K562 (cell line): ENCODE data around the gene USH2A. TPM values are rescaled to one million over a fixed set of nuclear protein-coding genes. Genes with fewer than 3 reads are reported as not detected.

Experiments
- ATAC-seq: fragments of 200-7000 bp; cut with Tn5 transposase; 3 replicates; pipeline ENCODE4 v1.9.1; 2020; ENCODE audit warnings: moderate library complexity
- BruUV-seq: library from RNA; stranded (reverse); fragments of 400-500 nt; replicated peaks from 2 replicates; lab custom pipeline; 2021; lab: Mats Ljungman, UMichigan
- CTCF ChIA-PET: fragments of 300-600 bp; formaldehyde crosslinking; extraction: SDS; loops from one replicate; lab custom pipeline; 2021; ENCODE audit warnings: low intra/inter-chr PET ratio; lab: Yijun Ruan, JAX
- POLR2A ChIA-PET: fragments of 300-600, 350-650 bp; sonication (Branson Sonifier 250); formaldehyde crosslinking; extraction: SDS; loops from one replicate; lab custom pipeline; 2021; ENCODE audit warnings: antibody characterized with exemption, inconsistent platforms; lab: Yijun Ruan, JAX
- DNase-seq, 4 experiments: peaks; one replicate each; pipeline versions ENCODE4 v3.0.0 to v3.0.0-alpha.2; 2011 to 2018; ENCODE audit warnings: low spot score in 3 of 4, mixed read lengths in 3 of 4; ENCODE audit errors: extremely low read depth in 1 of 4
- FAIRE-seq: peaks from 2 replicates; lab custom pipeline; 2011; peaks lifted over from hg19 to GRCh38; lab: Jason Lieb, UNC
- H2AFZ ChIP-seq: 2 replicates; pipeline ENCODE4 v1.6.0; 2011; ENCODE audit warnings: low read depth, low read length, control low read depth, inconsistent platforms
- H3K27ac ChIP-seq: fragments of 200-600 bp; 3 replicates; pipeline ENCODE4 v1.8.0; 2011; ENCODE audit warnings: low read depth, mild to moderate bottlenecking, control low read depth, inconsistent platforms, low read length, moderate library complexity, mixed read lengths; ENCODE audit errors: extremely low read depth
- H3K27me3 ChIP-seq, 2 experiments: fragments of 300-600 bp in 1 of 2; 2 replicates in 1 of 2; 3 replicates in 1 of 2; pipeline versions ENCODE4 v1.6.0 to v1.8.0; 2011; ENCODE audit warnings: inconsistent platforms in 2 of 2, low read length in 2 of 2, mild to moderate bottlenecking in 1 of 2, mixed read lengths in 1 of 2, moderate library complexity in 1 of 2; ENCODE audit not compliant: control insufficient read depth in 2 of 2, insufficient read depth in 2 of 2
- H3K36me3 ChIP-seq: fragments of 300-600 bp; 3 replicates; pipeline ENCODE4 v1.8.0; 2011; ENCODE audit warnings: mild to moderate bottlenecking, low read length, inconsistent platforms; ENCODE audit not compliant: control insufficient read depth, insufficient read depth
- H3K4me1 ChIP-seq, 2 experiments: fragments of 200-600 bp in 1 of 2; replicated peaks in 1 of 2; 2 replicates in 1 of 2; 3 replicates in 1 of 2; pipeline versions ENCODE4 v1.5.1 to v1.8.0; 2011; ENCODE audit warnings: inconsistent platforms in 2 of 2, low read length in 2 of 2, mild to moderate bottlenecking in 1 of 2, mixed read lengths in 1 of 2, moderate library complexity in 1 of 2; ENCODE audit not compliant: control insufficient read depth in 2 of 2, insufficient read depth in 2 of 2
- H3K4me2 ChIP-seq: 2 replicates; pipeline ENCODE4 v1.6.1; 2011; ENCODE audit warnings: low read length, control low read depth, inconsistent platforms, mixed read lengths; ENCODE audit not compliant: insufficient read depth
- H3K4me3 ChIP-seq: fragments of 200-600 bp; sonication (generic), shearing (Covaris generic); 2 replicates; pipeline ENCODE4 v1.5.1; 2016; ENCODE audit warnings: control low read depth, inconsistent platforms
- H3K79me2 ChIP-seq: fragments of 200-600 bp; 3 replicates; pipeline ENCODE4 v1.8.0; 2011; ENCODE audit warnings: low read length, inconsistent platforms; ENCODE audit not compliant: control insufficient read depth, insufficient read depth
- H3K9ac ChIP-seq, 2 experiments: 2 replicates each; pipeline versions ENCODE4 v1.6.0 to v1.6.1; 2011; ENCODE audit warnings: low read depth in 2 of 2, low read length in 2 of 2, control low read depth in 1 of 2, inconsistent platforms in 1 of 2, mild to moderate bottlenecking in 1 of 2, mixed read lengths in 1 of 2; ENCODE audit not compliant: insufficient read depth in 1 of 2
- H3K9me1 ChIP-seq: one replicate; pipeline ENCODE4 v1.6.0; 2011; ENCODE audit warnings: inconsistent platforms, mild to moderate bottlenecking, low read length, moderate library complexity; ENCODE audit not compliant: control insufficient read depth, insufficient read depth
- H3K9me3 ChIP-seq: replicated peaks from 2 replicates; pipeline ENCODE4 v1.5.1; 2011; ENCODE audit warnings: low read depth, low read length, inconsistent platforms; ENCODE audit not compliant: control insufficient read depth, insufficient read depth
- H4K20me1 ChIP-seq: replicated peaks from 2 replicates; pipeline ENCODE4 v1.6.1; 2011; ENCODE audit warnings: low read length, inconsistent platforms, mixed read lengths; ENCODE audit not compliant: control insufficient read depth, insufficient read depth
- CREB5 ChIP-seq: fragments of 250-450 bp; sonication (Bioruptor Pico); IDR thresholded peaks from 2 replicates; pipeline ENCODE4 v1.5.0; 2020; ENCODE audit warnings: mild to moderate bottlenecking
- CXXC5 ChIP-seq: fragments of 250-450 bp; sonication (Bioruptor Pico); IDR thresholded peaks from 2 replicates; pipeline ENCODE4 v1.8.0; 2022; ENCODE audit warnings: inconsistent platforms, mild to moderate bottlenecking, moderate library complexity
- EGR1 ChIP-seq: fragments of 450-650 bp; conservative IDR thresholded peaks from 2 replicates; pipeline ENCODE4 v1.6.1; 2017; ENCODE audit warnings: mild to moderate bottlenecking
- FOXA3 ChIP-seq, 2 experiments: fragments of 450-650 bp in 1 of 2; sonication (generic) in 1 of 2; formaldehyde crosslinking; IDR thresholded peaks in 1 of 2; conservative IDR thresholded peaks in 1 of 2; 2 replicates each; pipeline versions ENCODE4 v1.4.0 to v1.8.0; 2020 to 2022; ENCODE audit warnings: mild to moderate bottlenecking in 2 of 2, missing genetic modification reagents in 1 of 2
- ILK ChIP-seq: fragments of 450-650 bp; IDR thresholded peaks from 2 replicates; pipeline ENCODE4 v1.6.1; 2016; ENCODE audit warnings: missing genetic modification characterization, low read depth, mild to moderate bottlenecking, missing compliant biosample characterization, moderate library complexity, borderline replicate concordance
- IRF2 ChIP-seq: sonication (generic); formaldehyde crosslinking; IDR thresholded peaks from 2 replicates; pipeline ENCODE4 v1.8.1; 2022; ENCODE audit warnings: mild to moderate bottlenecking, missing genetic modification reagents
- MTA1 ChIP-seq: fragments of 450-650 bp; IDR thresholded peaks from 2 replicates; pipeline ENCODE4 v1.6.1; 2017; ENCODE audit warnings: borderline replicate concordance
- POLR2A ChIP-seq: fragments of 450-650 bp; conservative IDR thresholded peaks from 2 replicates; pipeline ENCODE4 v1.6.1; 2016
- SRF ChIP-seq, 2 experiments: fragments of 250-450, 450-650 bp in 1 of 2; sonication (Bioruptor Pico) in 1 of 2; sonication (generic) in 1 of 2; formaldehyde crosslinking; IDR thresholded peaks; 2 replicates each; pipeline versions ENCODE4 v1.5.0 to v1.5.1; 2020 to 2022; ENCODE audit warnings: mild to moderate bottlenecking in 1 of 2, missing genetic modification reagents in 1 of 2
- TCF3 ChIP-seq: sonication (generic); formaldehyde crosslinking; IDR thresholded peaks from 2 replicates; pipeline ENCODE4 v1.4.0; 2020; ENCODE audit warnings: mild to moderate bottlenecking, missing genetic modification reagents
- ZNF263 ChIP-seq: sonication (generic); formaldehyde crosslinking; IDR thresholded peaks from 2 replicates; pipeline ENCODE4 v1.8.0; 2022; ENCODE audit warnings: mild to moderate bottlenecking, missing genetic modification reagents, borderline replicate concordance
- ZNF79 ChIP-seq: fragments of 250-450 bp; sonication (Bioruptor Pico); IDR thresholded peaks from 2 replicates; pipeline ENCODE4 v1.4.0; 2020; ENCODE audit warnings: low read depth, mild to moderate bottlenecking, moderate library complexity
- WGBS: fragments of 100-300 bp; shearing (Covaris generic); methylation state at CpG from one replicate; pipeline ENCODE4 v1.1.6; 2016; ENCODE audit warnings: low coverage, mixed read lengths; ENCODE audit not compliant: insufficient coverage; ENCODE audit errors: missing lambda C conversion rate; 5-methylcytosine and 5-hydroxymethylcytosine counted together
- in situ Hi-C: fragments of 300-500 bp; cut with MboI; formaldehyde crosslinking; loops from 4 replicates; pipeline ENCODE4 v1.15.0; 2018; ENCODE audit warnings: inconsistent platforms, mixed read lengths
- intact Hi-C: fragments of 100-400 bp; cut with micrococcal nuclease; formaldehyde crosslinking; loops from 2 replicates; pipeline ENCODE4 v1.14.2; 2022
- polyA plus RNA-seq, 8 experiments: library from polyadenylated mRNA; depleted of rRNA in 4 of 8; stranded (reverse) in 5 of 8; unstranded in 3 of 8; fragments of >200 nt; fragmentation: Nextera tagmentation in 2 of 8; fragmentation: Illumina TruSeq in 1 of 8; extraction: Ambion mirVana in 2 of 8; extraction: Trizol in 1 of 8; gene quantifications; 2 replicates each; pipeline versions ENCODE4 v1.2.1 to v1.2.3, GENCODE V29; 2011 to 2014; ENCODE audit warnings: inconsistent platforms in 1 of 8, missing spikeins in 1 of 8
- total RNA-seq, 7 experiments: library from RNA; depleted of rRNA in 6 of 7; stranded (reverse); fragments of >200 nt in 6 of 7; fragmentation: Illumina TruSeq in 2 of 7; extraction: Trizol in 2 of 7; gene quantifications; 2 replicates each; pipeline versions ENCODE4 v1.2.1 to v1.2.3, GENCODE V29; 2011 to 2021; ENCODE audit warnings: low replicate concordance in 1 of 7

USH2A gene
- total and polyA plus RNA-seq, 9 of the 15 experiments (the other 6 are each of a cell fraction or from before 2014, with no cell fraction given), result under 0.01 TPM; not detected in 7

- no peaks in the 10 kb centered on the region for H3K27me3 ChIP-seq
- H3K9me3 ChIP-seq, result no peaks in the 10 kb centered on the region
- intact Hi-C loops (no loop called here), in situ Hi-C loops (no loop called here)
- H4K20me1 ChIP-seq, result no peaks in the 10 kb centered on the region
- ATAC-seq, result no peak
- no peaks in the 10 kb centered on the region for H3K79me2 ChIP-seq
- TF ChIP-seq TCF3 (CRISPR knock-in tag), result no peak
- no peak for TF ChIP-seq FOXA3 (CRISPR knock-in tag; conservative IDR thresholded peaks at IDR 0.05 in 1 of 2, IDR thresholded peaks at IDR 0.05 in 1 of 2)
- no peak for TF ChIP-seq ILK (tag)
- no peak for TF ChIP-seq ZNF79
- no peak for TF ChIP-seq ZNF263
- TF ChIP-seq IRF2, result no peak
- no peak for TF ChIP-seq POLR2A
- no peak for TF ChIP-seq CREB5 (CRISPR knock-in tag)
- no peak for TF ChIP-seq SRF (CRISPR knock-in tag; IDR thresholded peaks at IDR 0.05)
- no peak for TF ChIP-seq MTA1
- no peak for TF ChIP-seq EGR1
- no peak for TF ChIP-seq CXXC5 (CRISPR knock-in tag)
- no peak overlapping the region for H3K9ac ChIP-seq
- CTCF ChIA-PET, result no interaction called here
- no peak for DNase-seq
- H3K9me1 ChIP-seq, result no peaks in the 10 kb centered on the region
- POLR2A ChIA-PET, result no interaction called here
- FAIRE-seq, result no peak
- WGBS, result 0% methylated on average over 4 of the region's 4 CpGs
- no peak overlapping the region for H3K4me3 ChIP-seq
- no peaks in the 10 kb centered on the region for H3K4me1 ChIP-seq
- no peak overlapping the region for H2AFZ ChIP-seq
- no peak overlapping the region for H3K27ac ChIP-seq
- no peaks in the 10 kb centered on the region for H3K36me3 ChIP-seq
- no peak overlapping the region for H3K4me2 ChIP-seq
- no TSS peak for BruUV-seq
Observed at GRCh38 chr1:215657047-215657446, 766.2 kb downstream of the USH2A start.
